CD14-positive monocyte (primary cell): ENCODE measurements around the gene TMEM185B. TPM values are rescaled to one million over a fixed set of nuclear protein-coding genes. Genes with fewer than 3 reads are reported as not detected.

Source experiments
- DNase-seq, 3 donors: peaks; one replicate each; pipeline ENCODE4 v3.0.0-alpha.2; 2011 to 2022
- H2AFZ ChIP-seq: 2 replicates; pipeline ENCODE4 v1.6.0; 2012; ENCODE audit warnings: mild to moderate bottlenecking, low read depth, low read length, inconsistent platforms; ENCODE audit not compliant: insufficient read depth, poor library complexity, severe bottlenecking
- H3K27ac ChIP-seq, 2 donors: 1 replicate in 1 of 2; 2 replicates in 1 of 2; pipeline ENCODE4 v1.5.1; 2012 to 2013; ENCODE audit warnings: low read length in 2 of 2, control low read depth in 1 of 2, inconsistent platforms in 1 of 2, low read depth in 1 of 2, mild to moderate bottlenecking in 1 of 2
- H3K27me3 ChIP-seq, 2 donors: one replicate each; pipeline versions ENCODE4 v1.6.0 to v1.6.1; 2011 to 2013; ENCODE audit warnings: low read length in 2 of 2; ENCODE audit not compliant: control insufficient read depth in 2 of 2, insufficient read depth in 2 of 2
- H3K36me3 ChIP-seq, 2 donors: replicated peaks in 1 of 2; 1 replicate in 1 of 2; 2 replicates in 1 of 2; pipeline versions ENCODE4 v1.5.1 to v1.6.1; 2012 to 2013; ENCODE audit warnings: low read length in 2 of 2, control low read depth in 1 of 2, inconsistent platforms in 1 of 2, mild to moderate bottlenecking in 1 of 2; ENCODE audit not compliant: insufficient read depth in 2 of 2, control insufficient read depth in 1 of 2
- H3K4me1 ChIP-seq, 2 donors: 1 replicate in 1 of 2; 2 replicates in 1 of 2; pipeline versions ENCODE4 v1.5.1 to v1.6.1; 2012 to 2013; ENCODE audit warnings: low read length in 2 of 2, control low read depth in 1 of 2, inconsistent platforms in 1 of 2, mild to moderate bottlenecking in 1 of 2, moderate library complexity in 1 of 2; ENCODE audit not compliant: insufficient read depth in 2 of 2, control insufficient read depth in 1 of 2
- H3K4me2 ChIP-seq: replicated peaks from 2 replicates; pipeline ENCODE3; 2012; ENCODE audit warnings: low read length, moderate library complexity, mild to moderate bottlenecking; ENCODE audit not compliant: poor library complexity, severe bottlenecking; ENCODE audit errors: extremely low read depth
- H3K4me3 ChIP-seq, 3 experiments: fragments of 200-600 bp in 1 of 3; sonication (generic) in 1 of 3; replicated peaks in 1 of 3; 1 replicate in 2 of 3; 2 replicates in 1 of 3; pipeline ENCODE4 v1.5.1; 2011 to 2013; ENCODE audit warnings: low read length in 3 of 3, mild to moderate bottlenecking in 3 of 3, control low read depth in 2 of 3, low read depth in 2 of 3, inconsistent platforms in 1 of 3, moderate library complexity in 1 of 3
- H3K79me2 ChIP-seq: 2 replicates; pipeline ENCODE4 v1.6.0; 2012; ENCODE audit warnings: mild to moderate bottlenecking, control low read depth, inconsistent platforms, low read length, moderate library complexity; ENCODE audit not compliant: insufficient read depth
- H3K9ac ChIP-seq: 2 replicates; pipeline ENCODE4 v1.6.0; 2017; ENCODE audit warnings: low read length, mild to moderate bottlenecking; ENCODE audit not compliant: insufficient read depth, poor library complexity, severe bottlenecking
- H3K9me3 ChIP-seq, 2 donors: replicated peaks in 1 of 2; 1 replicate in 1 of 2; 2 replicates in 1 of 2; pipeline versions ENCODE4 v1.5.1 to v1.6.1; 2012 to 2013; ENCODE audit warnings: low read length in 2 of 2, control low read depth in 1 of 2; ENCODE audit not compliant: control insufficient read depth in 1 of 2, insufficient read depth in 1 of 2
- H4K20me1 ChIP-seq: 2 replicates; pipeline ENCODE4 v1.6.0; 2012; ENCODE audit warnings: mild to moderate bottlenecking, low read length, control low read depth, moderate library complexity; ENCODE audit not compliant: insufficient read depth
- H3K27ac Mint-ChIP-seq, 7 donors: one replicate each; pipeline ENCODE4 v1.8.0; 2020; ENCODE audit warnings: mild to moderate bottlenecking in 7 of 7, mixed read lengths in 7 of 7, moderate library complexity in 6 of 7, inconsistent platforms in 2 of 7
- H3K27me3 Mint-ChIP-seq, 3 donors: one replicate each; pipeline ENCODE4 v1.8.0; 2021 to 2022; ENCODE audit warnings: low read depth in 3 of 3, mild to moderate bottlenecking in 3 of 3, mixed read lengths in 3 of 3, moderate library complexity in 3 of 3, inconsistent platforms in 1 of 3
- H3K36me3 Mint-ChIP-seq, 2 donors: one replicate each; pipeline ENCODE4 v1.8.0; 2020; ENCODE audit warnings: mixed read lengths in 2 of 2, inconsistent platforms in 1 of 2, mild to moderate bottlenecking in 1 of 2
- H3K4me1 Mint-ChIP-seq: one replicate; pipeline ENCODE4 v1.8.0; 2020; ENCODE audit warnings: mild to moderate bottlenecking, mixed read lengths
- H3K4me3 Mint-ChIP-seq, 2 donors: one replicate each; pipeline ENCODE4 v1.8.0; 2020; ENCODE audit warnings: mild to moderate bottlenecking in 2 of 2, mixed read lengths in 2 of 2, moderate library complexity in 1 of 2
- H3K9me3 Mint-ChIP-seq, 7 donors: one replicate each; pipeline ENCODE4 v1.8.0; 2020 to 2022; ENCODE audit warnings: mixed read lengths in 7 of 7, mild to moderate bottlenecking in 6 of 7, moderate library complexity in 6 of 7, inconsistent platforms in 2 of 7
- WGBS: methylation state at CpG from one replicate; pipeline ENCODE4 v1.1.5; 2013; ENCODE audit warnings: missing lambda C conversion rate; ENCODE audit not compliant: insufficient coverage; 5-methylcytosine and 5-hydroxymethylcytosine counted together
- intact Hi-C, 2 donors: fragments of 100-400 bp; cut with micrococcal nuclease; formaldehyde crosslinking; loops; one replicate each; pipeline versions ENCODE4 v1.15.0 to v1.15.1; 2023
- polyA plus RNA-seq, 3 donors: library from polyadenylated mRNA; depleted of rRNA in 1 of 3; unstranded in 2 of 3; stranded (reverse) in 1 of 3; fragments of 300-500 nt in 2 of 3; fragments of >200 nt in 1 of 3; fragmentation: Illumina TruSeq in 2 of 3; gene quantifications; 1 replicate in 2 of 3; 2 replicates in 1 of 3; pipeline ENCODE4 v1.2.3, GENCODE V29; 2012 to 2021
- TF ChIP-seq, protein P1 (sequence below): fragments of 200-600 bp; IDR thresholded peaks from one replicate; pipeline ENCODE4 v1.8.0; 2022; ENCODE audit warnings: antibody characterized with exemption, mild to moderate bottlenecking

TMEM185B gene
- polyA plus RNA-seq, 3 donors: 9.7 to 20.4 (median 18.1) TPM

GRCh38 chr2:120189189-120189588 lies 34.0 kb downstream of the TMEM185B start:
- Mint-ChIP-seq H3K4me1 (no peaks in the 10 kb centered on the region), H3K27ac (no peak overlapping the region), H3K4me3 (no peak overlapping the region), H3K9me3 (peaks cover 7 to 19% (median 12%) of the 10 kb centered on the region in 7 donors), H3K27me3 (peaks cover 4 to 6% (median 5%) of the 10 kb centered on the region in 3 donors), H3K36me3 (peaks cover 0 to 3% of the 10 kb centered on the region in 2 donors)
- no peaks in the 10 kb centered on the region for H3K36me3 ChIP-seq
- H3K9me3 ChIP-seq: peaks cover 0 to 4% of the 10 kb centered on the region in 2 donors
- DNase-seq: no peak
- intact Hi-C loops: no loop called here
- no peak overlapping the region for H3K27ac ChIP-seq
- no peaks in the 10 kb centered on the region for H3K79me2 ChIP-seq
- H3K4me2 ChIP-seq: no peak overlapping the region
- TF ChIP-seq, protein P1, sequence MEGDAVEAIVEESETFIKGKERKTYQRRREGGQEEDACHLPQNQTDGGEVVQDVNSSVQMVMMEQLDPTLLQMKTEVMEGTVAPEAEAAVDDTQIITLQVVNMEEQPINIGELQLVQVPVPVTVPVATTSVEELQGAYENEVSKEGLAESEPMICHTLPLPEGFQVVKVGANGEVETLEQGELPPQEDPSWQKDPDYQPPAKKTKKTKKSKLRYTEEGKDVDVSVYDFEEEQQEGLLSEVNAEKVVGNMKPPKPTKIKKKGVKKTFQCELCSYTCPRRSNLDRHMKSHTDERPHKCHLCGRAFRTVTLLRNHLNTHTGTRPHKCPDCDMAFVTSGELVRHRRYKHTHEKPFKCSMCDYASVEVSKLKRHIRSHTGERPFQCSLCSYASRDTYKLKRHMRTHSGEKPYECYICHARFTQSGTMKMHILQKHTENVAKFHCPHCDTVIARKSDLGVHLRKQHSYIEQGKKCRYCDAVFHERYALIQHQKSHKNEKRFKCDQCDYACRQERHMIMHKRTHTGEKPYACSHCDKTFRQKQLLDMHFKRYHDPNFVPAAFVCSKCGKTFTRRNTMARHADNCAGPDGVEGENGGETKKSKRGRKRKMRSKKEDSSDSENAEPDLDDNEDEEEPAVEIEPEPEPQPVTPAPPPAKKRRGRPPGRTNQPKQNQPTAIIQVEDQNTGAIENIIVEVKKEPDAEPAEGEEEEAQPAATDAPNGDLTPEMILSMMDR: no peak
- H3K27me3 ChIP-seq: no peaks in the 10 kb centered on the region
- no peaks in the 10 kb centered on the region for H4K20me1 ChIP-seq
- WGBS: no CpG with 5 or more reads among the region's 1 CpG
- H3K4me3 ChIP-seq: no peak overlapping the region
- H3K9ac ChIP-seq: no peak overlapping the region
- no peaks in the 10 kb centered on the region for H3K4me1 ChIP-seq
- no peak overlapping the region for H2AFZ ChIP-seq

DNA sequence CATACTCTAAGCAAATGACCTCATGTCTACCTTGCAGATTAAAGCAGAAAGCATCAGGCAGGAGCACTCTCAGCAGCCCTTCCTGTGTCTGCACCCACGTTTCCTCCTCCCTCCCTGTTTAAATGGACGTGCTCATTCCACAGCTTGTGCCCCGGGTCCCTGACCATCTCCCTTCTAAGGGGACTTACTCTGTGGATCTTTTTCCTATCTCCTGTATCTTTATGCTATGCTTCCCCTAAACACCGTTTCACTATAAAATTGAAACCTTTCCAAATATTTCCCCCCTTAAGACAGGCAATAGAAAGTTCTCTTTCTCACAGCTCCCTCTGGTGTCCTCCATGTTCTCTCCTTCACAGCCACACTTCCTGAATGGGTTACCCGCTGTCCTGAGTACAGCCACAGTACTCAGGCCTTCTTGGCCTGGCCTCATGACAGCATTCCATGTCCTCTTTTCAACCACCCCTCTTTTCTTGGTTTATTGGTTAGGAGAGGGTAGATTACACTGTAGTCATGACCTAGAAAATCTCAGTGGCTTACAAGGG lies 41.1 kb downstream of the TMEM185B start:
- Histone ChIP-seq H3K4me2 (peak overlapping the region; percentile 37), H3K79me2 (no peaks in the 10 kb centered on the region), H3K27me3 (no peaks in the 10 kb centered on the region), H3K9me3 (no peaks in the 10 kb centered on the region), H3K9ac (no peak overlapping the region), H2AFZ (peak overlapping the region; percentile 46), H3K36me3 (no peaks in the 10 kb centered on the region), H3K4me3 (peak overlapping the region in 1 of 3 experiments; percentile 14), H4K20me1 (no peaks in the 10 kb centered on the region), H3K27ac (no peak overlapping the region), H3K4me1 (peaks cover 15 to 17% of the 10 kb centered on the region in 2 donors)
- 8% methylated on average over 4 of the region's 5 CpGs for WGBS
- intact Hi-C loops: no loop called here
- Mint-ChIP-seq H3K27ac (peak overlapping the region in 2 of 7 donors; percentile 30 to 51), H3K27me3 (peaks cover 0 to 4% (median 1%) of the 10 kb centered on the region in 3 donors), H3K4me1 (peaks cover 17% of the 10 kb centered on the region), H3K4me3 (peak overlapping the region; percentile 45 to 75), H3K9me3 (peaks cover 0 to 2% (median 0%) of the 10 kb centered on the region in 7 donors), H3K36me3 (no peaks in the 10 kb centered on the region)
- TF ChIP-seq, protein P1: no peak
- no peak for DNase-seq
